Brain microvascular endothelial cell (primary cell): ENCODE measurements around the gene PYROXD2.

Experiments
- DNase-seq: peaks from one replicate; pipeline ENCODE4 v3.0.0-alpha.2; 2020
- H3K27ac ChIP-seq: fragments of 250-450 bp; sonication (Bioruptor Pico); 2 replicates; pipeline ENCODE4 v1.5.1; 2020; ENCODE audit warnings: mild to moderate bottlenecking, moderate library complexity
- H3K27me3 ChIP-seq: fragments of 250-450 bp; sonication (Bioruptor Pico); replicated peaks from 2 replicates; pipeline ENCODE4 v1.5.1; 2020; ENCODE audit warnings: mild to moderate bottlenecking
- H3K36me3 ChIP-seq: fragments of 250-450 bp; sonication (Bioruptor Pico); replicated peaks from 2 replicates; pipeline ENCODE4 v1.5.1; 2020; ENCODE audit warnings: mild to moderate bottlenecking
- H3K4me3 ChIP-seq: 2 replicates; pipeline ENCODE4 v1.5.1; 2011; ENCODE audit warnings: low read depth, mild to moderate bottlenecking, control low read depth, low read length, moderate library complexity
- CTCF ChIP-seq: IDR thresholded peaks from 2 replicates; pipeline ENCODE4 v1.5.1; 2011; ENCODE audit warnings: low read depth, mild to moderate bottlenecking, moderate library complexity, low read length, control low read depth, inconsistent platforms; ENCODE audit errors: missing control alignments
- in situ Hi-C: cut with HindIII; loops from 2 replicates; pipeline ENCODE4 v1.10.0; 2017; ENCODE audit warnings: low sequenced_read_pairs, low pct_ligation_motif_present

PYROXD2 gene

GRCh38 chr10:98433371-98433770, 18.4 kb upstream of the PYROXD2 start:
- Histone ChIP-seq H3K27me3 (no peaks in the 10 kb centered on the region), H3K4me3 (no peak overlapping the region), H3K36me3 (peaks cover 37% of the 10 kb centered on the region), H3K27ac (no peak overlapping the region)
- no peak for DNase-seq
- in situ Hi-C loops = no loop called here
- no peak for TF ChIP-seq CTCF

GRCh38 chr10:98432330-98432729, 17.3 kb upstream of the PYROXD2 start:
- DNase-seq = no peak
- Histone ChIP-seq H3K27ac (no peak overlapping the region), H3K36me3 (peaks cover 37% of the 10 kb centered on the region), H3K27me3 (no peaks in the 10 kb centered on the region), H3K4me3 (no peak overlapping the region)
- TF ChIP-seq CTCF = no peak
- in situ Hi-C loops = no loop called here

- Histone ChIP-seq H3K36me3 (peaks cover 37% of the 10 kb centered on the region), H3K4me3 (no peak overlapping the region), H3K27ac (no peak overlapping the region), H3K27me3 (no peaks in the 10 kb centered on the region)
- no peak for TF ChIP-seq CTCF
- DNase-seq = no peak
- in situ Hi-C loops = no loop called here
Observed at GRCh38 chr10:98431016-98431415, 16.0 kb upstream of the PYROXD2 start.

GRCh38 chr10:98430427-98430826, 15.4 kb upstream of the PYROXD2 start:
- in situ Hi-C loops = no loop called here

GRCh38 chr10:98429320-98430072, 14.5 kb upstream of the PYROXD2 start:
- TF ChIP-seq CTCF = no peak
- no peak overlapping the region for H3K4me3 ChIP-seq
- in situ Hi-C loops = no loop called here
- peaks cover 26% of the 10 kb centered on the region for H3K36me3 ChIP-seq
- H3K27me3 ChIP-seq = no peaks in the 10 kb centered on the region
- no peak for DNase-seq
- no peak overlapping the region for H3K27ac ChIP-seq

More at GRCh38 chr10:98430427-98430826, 15.4 kb upstream of the PYROXD2 start:
- no peak for DNase-seq
- H3K27me3 ChIP-seq = no peaks in the 10 kb centered on the region
- no peak for TF ChIP-seq CTCF
- H3K27ac ChIP-seq = no peak overlapping the region
- H3K36me3 ChIP-seq = peaks cover 35% of the 10 kb centered on the region
- H3K4me3 ChIP-seq = no peak overlapping the region

- H3K4me3 ChIP-seq = no peak overlapping the region
- no peak for DNase-seq
- TF ChIP-seq CTCF = no peak
- H3K27me3 ChIP-seq = no peaks in the 10 kb centered on the region
- H3K36me3 ChIP-seq = peaks cover 19% of the 10 kb centered on the region
- no peak overlapping the region for H3K27ac ChIP-seq
- in situ Hi-C loops = no loop called here
Observed at GRCh38 chr10:98427011-98427515, 12.1 kb upstream of the PYROXD2 start.
